ENCODE measurements around the gene TOX2.
A peak's percentile ranks its signal among the peaks of the same experiment; 100 is the strongest.

The TOX2 gene

GRCh38 chr20:44004306-44004915 lies 89.8 kb downstream of the TOX2 start:
- no peak for DNase-seq

GRCh38 chr20:44005661-44006060 lies 91.0 kb downstream of the TOX2 start:
- DNase-seq: no peak

GRCh38 chr20:44006126-44006525 lies 91.5 kb downstream of the TOX2 start:
- DNase-seq: no peak

- DNase-seq: no peak
Measured at GRCh38 chr20:44006578-44006977, 91.9 kb downstream of the TOX2 start.

GRCh38 chr20:44008806-44009678 lies 94.4 kb downstream of the TOX2 start:
- no peak for DNase-seq

DNA sequence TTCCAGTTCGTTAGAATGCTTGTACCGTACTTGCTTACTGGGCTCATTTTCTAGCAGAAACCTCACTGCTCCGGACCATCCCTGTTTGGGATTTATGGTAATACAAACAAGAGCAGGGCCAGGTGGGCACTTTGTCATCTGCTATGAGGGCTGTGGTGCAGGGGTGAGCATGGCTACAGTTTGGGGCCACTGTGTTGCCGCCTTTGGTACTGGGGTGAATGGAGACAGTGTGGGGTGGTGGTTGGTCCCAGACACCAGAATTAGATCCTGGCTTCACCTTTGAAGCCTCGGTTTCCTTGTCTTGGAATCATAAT lies 95.0 kb downstream of the TOX2 start:
- no peak for DNase-seq

GRCh38 chr20:44010162-44010704 lies 95.6 kb downstream of the TOX2 start:
- DNase-seq: peak in 1 of 2 donors; percentile 33

DNA sequence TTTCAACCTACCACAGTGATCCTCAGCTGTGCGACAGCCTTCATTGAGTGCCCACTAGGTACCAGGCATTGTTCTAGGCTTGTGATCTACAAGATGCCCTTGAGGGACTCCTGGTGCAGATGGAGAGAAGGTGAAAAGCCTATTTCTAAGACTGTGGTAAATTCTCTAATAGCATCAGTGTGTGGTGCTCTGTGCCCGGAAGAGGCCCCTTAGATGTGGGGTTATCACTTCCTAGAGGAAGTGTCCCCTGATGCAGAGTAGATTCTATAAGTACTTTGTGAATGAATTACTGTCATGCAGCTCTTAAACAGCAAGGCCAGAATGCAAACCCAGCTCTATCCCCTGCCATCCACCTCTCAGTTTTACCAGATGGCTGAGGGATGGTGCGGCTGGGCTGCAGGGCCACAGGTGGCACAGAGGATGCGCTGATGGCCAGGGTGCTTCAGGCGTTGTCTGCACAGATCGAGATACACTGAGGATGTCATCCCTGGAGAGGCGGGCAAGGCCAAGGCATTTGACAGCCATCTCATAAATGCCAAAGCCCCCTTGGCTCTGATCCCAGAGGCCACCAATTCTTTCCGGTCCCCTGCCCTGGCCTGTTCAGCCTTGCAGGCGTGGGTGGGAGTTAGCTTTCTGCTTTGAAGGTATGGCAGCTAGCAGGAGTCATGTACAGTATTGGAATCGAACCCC lies 96.7 kb downstream of the TOX2 start:
- DNase-seq: no peak

DNA sequence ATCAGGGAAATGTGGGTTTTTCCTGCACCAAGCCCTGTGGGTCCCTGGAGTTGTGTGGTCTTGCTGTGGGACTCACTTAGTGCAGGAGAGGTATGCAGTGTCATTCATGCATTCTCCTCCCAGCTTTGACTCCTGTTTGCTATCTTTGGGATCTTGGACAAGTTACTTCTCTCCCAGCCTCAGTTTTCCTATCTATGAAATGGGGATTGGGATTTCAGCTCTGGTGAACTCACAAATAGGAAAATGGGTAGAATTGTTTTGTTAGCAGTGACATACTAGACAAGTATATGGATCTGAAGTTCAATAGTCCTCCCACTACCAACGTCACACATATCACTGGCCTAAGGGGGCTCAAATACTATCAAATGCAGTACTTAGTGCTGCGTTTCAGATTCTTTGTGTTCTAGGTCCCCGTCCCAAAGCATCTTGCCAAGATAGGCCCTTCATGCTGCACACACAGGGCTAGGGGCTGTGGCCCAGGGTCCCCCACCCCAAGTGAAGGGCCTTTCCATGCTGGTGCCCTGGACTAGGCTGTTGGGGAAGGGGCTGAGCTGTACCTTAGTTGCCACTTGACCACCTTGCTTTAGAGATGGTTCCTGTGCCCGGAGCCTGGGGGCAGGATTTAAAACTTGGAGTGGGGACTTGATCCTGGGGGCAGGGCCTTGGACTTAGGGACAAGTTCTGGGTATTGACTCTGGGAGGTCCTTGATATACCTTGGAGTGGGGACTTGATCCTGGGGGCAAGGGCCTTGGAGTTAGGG lies 98.0 kb downstream of the TOX2 start:
- DNase-seq: no peak

- no peak for DNase-seq
Measured at GRCh38 chr20:44014807-44015732, 100.4 kb downstream of the TOX2 start.

DNA sequence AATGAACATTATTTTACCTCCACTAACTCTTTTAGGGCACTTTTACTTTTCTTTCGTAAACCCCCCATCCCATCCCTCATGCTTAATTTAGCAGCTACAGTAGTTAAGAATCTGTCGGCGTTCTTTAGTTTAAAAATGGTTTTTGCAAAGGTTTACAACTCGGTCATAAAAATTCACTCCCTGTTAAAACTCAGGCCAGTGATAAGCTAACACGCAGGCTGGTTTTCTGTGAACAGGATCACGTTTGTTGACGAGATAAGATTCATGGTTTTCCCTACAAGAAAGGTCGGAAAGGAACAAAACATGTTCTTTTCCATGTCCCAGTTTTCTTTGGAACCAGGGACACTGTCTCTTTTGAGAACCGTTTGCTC lies 101.1 kb downstream of the TOX2 start:
- no peak for DNase-seq

DNA sequence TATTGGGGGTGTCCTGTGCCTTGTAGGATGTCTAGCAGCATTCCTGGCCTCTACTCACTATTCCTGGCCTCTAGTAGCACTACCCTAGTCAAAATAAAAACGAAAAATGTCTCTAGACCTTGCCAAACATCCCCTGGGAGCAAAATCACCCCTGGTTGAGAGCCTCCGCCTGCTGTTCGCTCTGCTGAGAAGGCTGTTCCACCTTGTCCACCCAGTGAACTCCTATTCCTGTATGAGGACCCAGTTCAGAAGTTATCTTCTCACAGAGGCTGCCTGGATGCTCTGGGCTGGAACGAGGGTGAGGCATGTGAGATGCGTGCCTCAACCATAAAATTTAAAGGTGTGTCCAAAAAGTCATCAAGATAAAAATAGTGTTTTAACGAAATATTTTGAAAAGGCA lies 101.9 kb downstream of the TOX2 start:
- no peak for DNase-seq

DNA sequence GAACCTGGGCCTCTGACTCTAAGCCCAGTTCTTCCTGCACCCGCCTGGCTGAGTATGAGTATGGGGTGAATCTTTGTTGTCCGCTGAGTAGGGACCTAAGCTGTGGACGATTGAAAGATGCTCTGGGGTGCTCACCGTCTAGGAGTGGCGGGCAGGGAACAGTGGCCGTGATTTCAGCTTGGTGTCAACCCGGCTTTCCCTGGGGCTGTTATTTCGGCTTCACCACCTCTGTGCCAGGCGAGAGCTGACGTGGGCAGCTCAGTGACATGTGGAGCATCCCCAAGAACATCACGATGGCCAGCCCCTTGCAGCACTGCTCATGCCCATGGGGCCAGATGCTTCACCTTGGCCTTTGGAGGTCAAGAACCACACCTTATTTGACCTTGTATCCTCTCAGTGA lies 102.6 kb downstream of the TOX2 start:
- no peak for DNase-seq

DNA sequence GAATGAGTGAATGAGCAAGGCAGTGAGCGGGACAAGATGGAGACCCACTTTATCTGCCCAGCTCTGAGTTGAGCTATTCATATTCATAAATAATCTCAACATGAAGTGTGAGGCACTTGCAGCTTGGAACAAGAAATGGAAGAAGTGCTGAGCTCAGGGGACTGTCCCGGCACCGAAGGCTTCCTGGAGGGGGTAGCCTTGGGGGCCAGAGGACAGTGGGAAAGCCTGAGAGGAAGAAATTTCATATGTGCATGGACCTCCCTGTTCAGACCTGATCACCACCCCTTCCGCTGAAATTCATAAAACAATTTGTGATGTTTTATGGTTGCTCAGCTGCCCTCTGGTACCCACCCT lies 103.2 kb downstream of the TOX2 start:
- no peak for DNase-seq

DNA sequence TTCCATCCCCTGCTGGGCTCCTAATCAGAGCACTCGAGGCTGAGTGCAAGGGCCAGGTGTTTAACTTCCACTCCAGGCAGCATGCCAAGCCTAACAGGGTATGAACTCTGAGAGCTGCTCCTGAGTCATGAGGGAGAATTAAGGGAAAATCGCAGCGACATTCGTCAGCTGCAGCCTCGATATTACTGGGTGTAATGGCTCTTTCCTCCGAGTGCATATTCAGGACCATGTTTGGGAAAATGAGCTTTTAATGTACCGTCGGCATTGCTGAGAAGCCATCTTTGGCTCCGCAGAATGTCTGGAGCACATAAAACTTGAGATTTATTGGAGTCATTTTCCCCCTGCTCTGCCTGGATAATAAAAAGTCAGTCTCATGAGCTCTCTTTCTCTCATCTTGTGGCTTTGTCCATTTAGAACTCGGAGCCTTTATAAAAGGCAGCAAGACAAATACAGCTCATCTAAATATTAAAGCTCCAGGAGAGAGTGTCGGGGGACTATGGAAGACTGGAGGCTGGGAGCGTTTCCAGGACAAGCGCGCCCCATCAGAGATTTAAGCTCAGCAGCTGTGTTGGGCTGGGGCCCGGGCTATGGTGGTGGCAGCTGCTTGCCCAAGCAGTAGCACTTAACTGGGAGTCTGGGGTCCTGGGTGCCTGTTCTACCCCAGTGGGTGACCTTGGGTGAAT lies 103.7 kb downstream of the TOX2 start:
- no peak for DNase-seq

- DNase-seq: no peak
Measured at GRCh38 chr20:44018942-44019637, 104.4 kb downstream of the TOX2 start.

- peak in 1 of 2 donors; percentile 24 for DNase-seq
Measured at GRCh38 chr20:44019638-44020335, 105.1 kb downstream of the TOX2 start.

- DNase-seq: no peak
Measured at GRCh38 chr20:44020406-44021148, 105.9 kb downstream of the TOX2 start.

GRCh38 chr20:44021186-44021585 lies 106.5 kb downstream of the TOX2 start:
- no peak for DNase-seq
